Glomerular visceral epithelial cell (primary cell): ENCODE results near the gene CTF1.
"Not testable (repeated sequence)": the region's sequence is repeated elsewhere in the genome, so short reads cannot be mapped to it uniquely, and the experiment has no call there.

Experiments used
- DNase-seq: peaks from one replicate; pipeline ENCODE4 v3.0.0-alpha.2; 2016; ENCODE audit errors: extremely low spot score

CTF1 gene

DNA sequence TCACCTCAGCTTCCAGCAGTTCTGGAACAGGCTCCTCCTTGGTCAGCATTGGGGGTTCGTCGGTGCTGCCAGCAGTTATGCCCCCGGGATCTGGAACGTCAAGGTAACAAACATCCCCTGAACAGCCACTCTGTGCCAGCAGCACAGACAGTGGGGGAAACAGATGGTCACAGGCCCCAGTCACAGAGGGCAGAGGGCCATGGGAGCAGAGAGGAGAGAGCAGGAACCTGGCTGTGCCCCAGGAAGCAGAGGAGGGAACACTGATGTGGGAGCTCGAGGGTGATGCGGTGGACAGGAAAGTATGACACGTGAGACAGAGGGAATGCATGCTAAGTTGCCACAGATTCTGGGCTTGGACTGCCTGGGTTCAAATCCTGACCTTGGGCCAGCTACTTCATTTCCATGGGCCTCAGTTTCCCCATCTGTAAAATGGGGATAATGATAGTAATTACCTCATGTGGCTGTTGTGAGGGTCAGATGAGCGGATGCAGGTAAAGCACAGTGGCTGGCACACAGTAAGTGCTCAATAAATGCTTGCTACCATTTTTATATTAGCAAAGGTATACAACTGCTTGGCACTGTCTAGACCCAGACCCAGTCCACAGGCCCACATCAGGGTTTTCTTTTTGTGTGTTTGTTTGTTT, 7.4 kb upstream of the CTF1 start:
- DNase-seq: no peak

- peak; percentile 39 for DNase-seq
Observed at GRCh38 chr16:30889721-30890120, 6.7 kb upstream of the CTF1 start.

DNA sequence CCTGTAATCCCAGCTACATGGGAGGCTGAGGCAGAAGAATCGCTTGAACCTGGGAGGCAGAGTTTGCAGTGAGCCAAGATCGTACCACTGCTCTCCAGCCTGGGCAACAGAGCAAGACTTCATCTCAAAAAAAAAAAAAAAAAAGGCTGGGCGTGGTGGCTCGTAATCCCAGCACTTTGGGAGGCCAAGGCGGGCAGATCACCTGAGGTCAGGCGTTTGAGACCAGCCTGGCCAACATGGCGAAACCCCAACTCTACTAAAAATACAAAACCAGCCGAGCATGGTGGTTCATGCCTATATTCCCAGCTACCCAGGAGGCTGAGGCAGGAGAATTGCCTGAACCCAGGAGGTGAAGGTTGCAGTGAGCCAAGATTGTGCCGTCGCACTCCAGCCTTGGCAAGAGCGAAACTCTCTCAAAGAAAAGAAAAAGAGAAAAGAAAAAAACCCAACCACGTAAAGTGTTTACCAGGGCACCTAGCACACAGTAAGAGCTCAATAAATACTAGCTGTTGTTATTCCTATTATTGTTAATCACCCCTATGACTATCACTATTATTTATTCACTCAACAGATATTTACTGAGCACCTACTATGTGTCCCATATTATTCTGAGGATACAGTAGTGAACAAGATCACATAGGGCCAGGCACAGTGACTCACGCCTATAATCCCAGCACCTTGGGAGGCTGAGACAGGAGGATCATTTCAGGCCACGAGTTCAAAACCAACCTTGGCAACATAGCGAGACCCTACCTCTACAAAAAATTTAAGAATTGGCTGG, 5.2 kb upstream of the CTF1 start:
- not testable (repeated sequence) for DNase-seq

- no peak for DNase-seq
Observed at GRCh38 chr16:30892670-30893416, 3.6 kb upstream of the CTF1 start.

GRCh38 chr16:30893417-30893743, 3.0 kb upstream of the CTF1 start:
- no peak for DNase-seq

DNA sequence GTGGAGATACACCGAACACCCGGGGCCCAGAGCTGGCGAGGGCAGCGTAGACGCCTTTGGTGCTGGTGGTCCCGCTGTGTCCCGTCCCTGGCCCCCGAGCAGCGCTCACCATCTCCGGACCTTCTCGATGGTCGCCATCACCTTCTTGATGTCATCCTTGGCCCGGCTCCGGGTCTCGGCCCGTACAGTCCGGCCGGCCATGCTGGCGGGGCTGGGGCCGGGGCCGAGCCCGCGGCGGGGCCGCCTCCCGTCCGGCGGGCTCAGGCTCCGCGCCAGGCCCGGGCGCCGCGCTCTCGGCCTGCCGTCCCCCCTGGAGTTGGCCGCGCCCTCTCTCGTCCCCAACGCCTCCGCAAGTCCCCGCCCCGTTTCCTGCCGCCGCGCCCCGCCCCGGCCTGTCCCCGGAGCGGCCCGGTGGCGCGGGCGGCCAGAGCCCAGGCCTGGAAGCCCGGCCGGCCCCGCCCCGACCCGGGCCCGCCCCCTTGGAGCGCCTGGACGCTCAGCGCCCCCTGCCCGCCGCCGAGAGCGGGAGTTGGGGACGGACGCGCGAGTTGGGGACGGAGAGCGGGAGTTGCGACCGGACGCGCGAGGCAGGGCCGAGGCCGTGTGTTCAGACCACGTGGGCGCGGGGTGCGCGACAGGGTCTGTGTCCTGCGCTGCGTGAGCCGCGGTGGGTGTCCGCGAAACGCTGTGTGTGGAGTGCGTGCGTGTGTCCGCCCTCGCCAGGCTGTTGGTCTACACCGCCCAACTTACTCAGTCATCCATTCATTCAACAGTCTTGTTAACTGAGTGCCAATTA, 2.5 kb upstream of the CTF1 start, which contains the start of gene BCL7C:
Gene BCL7C (minus strand): TSS at position 334 of the 796 bp plus-strand sequence. CDS start 133 bp downstream, at position 201.
- peak; percentile 88 for DNase-seq

GRCh38 chr16:30894540-30895368, 1.7 kb upstream of the CTF1 start:
- no peak for DNase-seq

DNA sequence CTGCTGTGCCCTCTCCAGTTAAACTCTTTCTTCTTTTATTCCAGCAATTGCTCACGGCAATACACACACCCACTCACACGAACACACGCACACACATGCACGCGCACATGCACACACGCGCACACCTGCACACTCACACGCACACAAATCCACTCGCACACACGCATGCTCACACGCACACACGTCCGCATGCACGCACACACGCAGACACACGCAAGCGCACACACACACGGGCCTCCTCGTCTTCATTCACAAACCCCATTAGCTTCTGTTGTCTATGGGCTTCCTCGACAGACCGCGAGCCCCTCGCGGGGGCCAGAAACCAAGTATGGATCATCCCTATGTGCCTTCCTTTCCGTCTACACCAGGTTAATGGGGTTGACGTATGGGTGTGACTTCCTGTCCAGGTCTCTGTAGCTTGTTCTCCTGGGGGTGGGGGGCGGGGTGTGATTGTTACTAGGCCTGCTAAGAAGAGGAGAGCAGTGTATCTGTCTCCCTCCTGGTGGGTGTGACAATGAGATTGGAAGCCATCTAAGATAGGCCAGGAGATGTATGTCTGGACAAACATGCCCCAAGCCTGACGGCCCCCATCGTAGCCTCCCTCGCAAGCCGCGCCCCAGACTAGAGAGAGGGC, 670 bp upstream of the CTF1 start:
- no peak for DNase-seq

GRCh38 chr16:30896889-30897733, 697 bp downstream of the CTF1 start:
- DNase-seq: peak; percentile 88

- DNase-seq: no peak
Observed at GRCh38 chr16:30899794-30900193, 3.4 kb downstream of the CTF1 start.

DNA sequence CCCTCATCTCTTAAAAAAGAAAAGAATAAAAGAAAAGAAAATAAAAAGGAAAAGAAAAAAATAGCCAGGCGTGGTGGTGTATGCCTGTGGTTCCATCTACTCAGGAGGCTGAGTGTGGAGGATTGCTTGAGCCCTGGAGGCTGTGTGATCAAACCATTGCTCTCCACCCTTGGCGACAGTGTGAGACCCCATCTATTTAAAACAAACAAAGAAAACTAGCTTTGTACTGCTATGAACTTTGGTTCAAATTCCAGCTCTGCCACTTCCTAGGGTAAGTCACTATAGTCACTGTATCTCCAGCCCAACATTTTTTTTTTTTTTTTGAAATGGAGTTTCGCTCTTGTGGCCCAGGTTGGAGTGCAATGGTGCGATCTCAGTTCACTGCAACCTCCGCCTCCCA, 4.2 kb downstream of the CTF1 start:
- DNase-seq: no peak

DNA sequence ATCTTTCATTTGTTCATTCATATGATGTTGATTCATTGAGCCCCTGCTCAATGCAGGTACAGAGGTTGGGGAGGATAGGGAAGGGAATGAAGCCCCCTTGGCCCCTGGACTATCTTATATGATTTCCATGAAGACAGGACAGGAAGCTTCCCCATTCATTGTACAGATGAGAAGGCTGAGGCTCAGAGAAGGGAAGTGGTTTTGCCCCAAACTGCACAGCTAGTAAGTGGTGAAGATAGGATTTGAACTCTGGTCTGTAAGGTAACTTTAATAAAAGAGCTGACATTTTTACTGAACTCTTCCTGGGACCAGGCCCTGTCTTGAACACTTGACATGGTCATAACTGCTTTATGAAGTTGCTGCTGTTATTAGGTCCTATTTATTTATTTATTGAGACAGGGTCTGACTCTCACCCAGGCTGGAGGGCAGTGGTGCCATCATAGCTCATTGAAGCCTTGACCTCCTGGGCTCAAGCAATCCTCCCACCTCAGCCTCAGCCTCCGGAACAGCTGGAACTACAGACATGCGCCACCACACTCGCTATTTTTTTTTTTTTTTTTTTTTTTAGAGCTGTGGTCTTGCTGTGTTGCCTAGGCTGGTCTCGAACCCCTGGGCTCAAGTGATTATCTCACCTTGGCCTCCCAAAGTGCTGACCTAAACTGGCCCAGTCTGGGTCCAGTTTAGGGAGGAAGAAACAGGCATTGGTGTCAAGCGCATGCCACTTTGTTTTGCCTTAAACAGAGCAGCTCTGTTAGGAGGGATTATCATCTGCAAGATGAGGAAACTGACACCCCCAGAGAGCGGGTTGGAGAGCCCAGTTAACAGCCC, 5.0 kb downstream of the CTF1 start:
- DNase-seq: no peak

DNA sequence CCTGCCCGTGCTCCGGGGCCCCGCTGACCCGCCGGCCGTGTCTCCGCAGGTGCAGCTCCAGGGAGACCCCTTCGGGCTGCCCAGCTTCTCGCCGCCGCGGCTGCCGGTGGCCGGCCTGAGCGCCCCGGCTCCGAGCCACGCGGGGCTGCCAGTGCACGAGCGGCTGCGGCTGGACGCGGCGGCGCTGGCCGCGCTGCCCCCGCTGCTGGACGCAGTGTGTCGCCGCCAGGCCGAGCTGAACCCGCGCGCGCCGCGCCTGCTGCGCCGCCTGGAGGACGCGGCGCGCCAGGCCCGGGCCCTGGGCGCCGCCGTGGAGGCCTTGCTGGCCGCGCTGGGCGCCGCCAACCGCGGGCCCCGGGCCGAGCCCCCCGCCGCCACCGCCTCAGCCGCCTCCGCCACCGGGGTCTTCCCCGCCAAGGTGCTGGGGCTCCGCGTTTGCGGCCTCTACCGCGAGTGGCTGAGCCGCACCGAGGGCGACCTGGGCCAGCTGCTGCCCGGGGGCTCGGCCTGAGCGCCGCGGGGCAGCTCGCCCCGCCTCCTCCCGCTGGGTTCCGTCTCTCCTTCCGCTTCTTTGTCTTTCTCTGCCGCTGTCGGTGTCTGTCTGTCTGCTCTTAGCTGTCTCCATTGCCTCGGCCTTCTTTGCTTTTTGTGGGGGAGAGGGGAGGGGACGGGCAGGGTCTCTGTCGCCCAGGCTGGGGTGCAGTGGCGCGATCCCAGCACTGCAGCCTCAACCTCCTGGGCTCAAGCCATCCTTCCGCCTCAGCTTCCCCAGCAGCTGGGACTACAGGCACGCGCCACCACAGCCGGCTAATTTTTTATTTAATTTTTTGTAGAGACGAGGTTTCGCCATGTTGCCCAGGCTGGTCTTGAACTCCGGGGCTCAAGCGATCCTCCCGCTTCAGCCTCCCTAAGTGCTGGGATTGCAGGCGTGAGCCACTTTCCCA, 5.9 kb downstream of the CTF1 start:
- DNase-seq: peak; percentile 51

DNA sequence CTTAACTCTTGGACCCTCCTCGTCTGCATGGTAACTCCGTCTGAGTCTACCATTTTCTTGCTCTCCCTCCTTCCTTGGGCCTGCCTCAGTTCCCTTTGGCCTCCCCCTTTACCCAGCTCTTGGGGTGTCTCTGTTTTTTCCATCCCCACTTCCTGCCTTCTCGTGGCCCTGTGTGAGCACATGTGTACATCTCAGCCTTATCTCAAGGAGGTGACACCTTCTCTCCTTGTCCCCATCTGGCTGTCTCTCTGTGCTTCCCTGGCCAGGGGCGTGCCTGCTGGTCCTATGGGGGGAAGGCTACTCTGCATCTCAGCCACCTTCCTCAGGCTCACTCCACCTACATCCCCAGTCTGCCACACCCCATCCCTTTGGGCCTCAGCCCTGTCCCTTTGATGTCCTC, 6.6 kb downstream of the CTF1 start:
- DNase-seq: no peak

- DNase-seq: no peak
Observed at GRCh38 chr16:30903596-30903995, 7.2 kb downstream of the CTF1 start.

GRCh38 chr16:30904114-30904780, 7.8 kb downstream of the CTF1 start:
- DNase-seq: no peak

GRCh38 chr16:30907064-30907463, 10.7 kb downstream of the CTF1 start:
- DNase-seq: no peak
